Measurements from ENCODE around the gene METTL4.
A peak's percentile ranks its signal among the peaks of the same experiment; 100 is the strongest.

The METTL4 gene, protein sequence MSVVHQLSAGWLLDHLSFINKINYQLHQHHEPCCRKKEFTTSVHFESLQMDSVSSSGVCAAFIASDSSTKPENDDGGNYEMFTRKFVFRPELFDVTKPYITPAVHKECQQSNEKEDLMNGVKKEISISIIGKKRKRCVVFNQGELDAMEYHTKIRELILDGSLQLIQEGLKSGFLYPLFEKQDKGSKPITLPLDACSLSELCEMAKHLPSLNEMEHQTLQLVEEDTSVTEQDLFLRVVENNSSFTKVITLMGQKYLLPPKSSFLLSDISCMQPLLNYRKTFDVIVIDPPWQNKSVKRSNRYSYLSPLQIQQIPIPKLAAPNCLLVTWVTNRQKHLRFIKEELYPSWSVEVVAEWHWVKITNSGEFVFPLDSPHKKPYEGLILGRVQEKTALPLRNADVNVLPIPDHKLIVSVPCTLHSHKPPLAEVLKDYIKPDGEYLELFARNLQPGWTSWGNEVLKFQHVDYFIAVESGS

DNA sequence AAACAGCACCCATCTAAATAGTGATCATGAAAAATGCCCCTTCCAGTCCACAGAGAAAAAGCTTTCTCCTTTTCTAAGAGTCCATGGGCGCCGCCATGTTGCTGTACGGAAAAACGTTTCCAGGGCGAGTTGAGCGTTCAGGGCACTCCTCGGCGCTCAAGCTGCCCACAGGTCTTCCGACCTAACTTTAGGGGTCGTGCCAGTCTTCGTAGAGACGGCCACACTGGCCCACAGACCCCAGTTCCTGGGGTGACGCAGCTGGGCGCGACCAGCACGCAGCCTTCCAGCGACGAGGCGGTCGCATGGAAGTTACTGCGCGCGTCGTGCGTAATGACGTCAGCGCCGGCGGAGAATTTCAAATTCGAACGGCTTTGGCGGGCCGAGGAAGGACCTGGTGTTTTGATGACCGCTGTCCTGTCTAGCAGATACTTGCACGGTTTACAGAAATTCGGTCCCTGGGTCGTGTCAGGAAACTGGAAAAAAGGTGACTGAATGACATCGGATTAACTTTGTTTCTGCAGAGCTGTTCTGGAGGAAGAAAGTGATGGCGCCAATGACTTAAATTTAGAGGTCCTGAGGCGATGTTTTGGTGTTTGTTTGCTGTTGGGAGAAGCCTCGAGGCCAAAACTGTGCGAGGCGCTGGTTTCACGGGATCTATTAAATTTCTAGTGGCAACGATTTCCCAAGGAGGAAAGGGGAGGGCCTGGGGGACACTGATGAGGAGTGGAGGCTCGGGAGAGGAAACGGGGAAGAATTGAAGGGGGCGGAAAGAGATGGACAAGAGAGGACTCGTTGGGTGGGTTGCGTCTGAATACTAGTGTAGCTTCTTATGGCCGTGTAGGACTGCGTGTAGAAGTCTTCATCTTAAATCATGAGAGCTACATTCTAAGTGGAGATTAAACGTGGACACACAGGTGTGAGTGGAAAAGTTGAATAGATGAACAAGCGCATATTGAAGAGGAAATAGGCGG is at the start of gene METTL4, which contains the start of gene NDC80:
TSS of gene METTL4 (minus strand) at position 306 of the 971 bp plus-strand sequence. CDS start 4,289 bp downstream, outside the sequence.
TSS of gene NDC80 (plus strand) at position 358 of the 971 bp plus-strand sequence. CDS start 1,429 bp downstream, outside the sequence.
- DNase-seq: peak; percentile 81 to 82

DNA sequence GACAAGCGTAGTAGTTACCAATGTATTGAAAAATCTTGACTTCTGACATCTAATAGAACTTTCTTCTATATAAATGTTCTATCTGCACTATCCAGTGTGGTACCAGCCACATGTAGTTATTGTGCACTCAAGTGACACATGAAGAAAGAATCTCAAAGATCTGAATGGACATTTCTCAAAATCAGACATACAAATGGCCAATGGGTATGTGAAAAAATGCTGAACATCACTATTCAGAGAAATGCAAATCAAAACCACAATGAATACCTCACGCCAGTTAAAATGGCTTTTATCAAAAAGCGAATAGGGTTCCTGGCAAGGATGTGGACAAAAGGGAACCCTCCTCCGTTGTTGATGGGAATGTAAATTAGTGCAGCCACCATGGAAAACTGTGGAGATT is 46.7 kb upstream of the METTL4 start:
- DNase-seq: no peak

DNA sequence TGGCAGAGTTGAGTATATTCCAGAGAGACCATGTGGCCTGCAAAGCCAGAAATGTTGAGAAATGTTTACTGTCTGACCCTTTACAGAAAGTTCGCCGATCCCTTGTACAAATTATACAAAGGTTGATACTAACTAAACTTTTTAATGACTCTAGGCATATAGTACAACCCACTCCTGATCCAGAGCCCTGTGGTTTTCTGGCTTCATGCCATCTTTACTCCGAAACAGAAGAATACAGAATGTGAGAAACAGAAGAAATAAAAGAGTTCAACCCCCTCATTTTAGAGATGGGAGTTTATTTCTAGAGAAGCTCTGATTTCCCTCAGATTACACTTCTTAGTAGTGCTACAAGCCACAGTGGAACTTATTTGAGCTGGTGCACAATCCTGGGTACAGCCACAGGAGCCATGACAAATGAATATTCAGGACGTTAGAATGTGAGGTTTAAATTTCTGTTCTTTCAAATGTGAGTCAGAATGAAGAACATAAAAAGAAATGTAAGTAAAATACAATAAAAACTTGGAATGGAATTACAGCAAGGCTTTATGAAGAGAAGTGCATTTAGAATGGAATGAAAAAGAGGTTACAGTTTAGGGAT is 46.2 kb upstream of the METTL4 start:
- DNase-seq: no peak

DNA sequence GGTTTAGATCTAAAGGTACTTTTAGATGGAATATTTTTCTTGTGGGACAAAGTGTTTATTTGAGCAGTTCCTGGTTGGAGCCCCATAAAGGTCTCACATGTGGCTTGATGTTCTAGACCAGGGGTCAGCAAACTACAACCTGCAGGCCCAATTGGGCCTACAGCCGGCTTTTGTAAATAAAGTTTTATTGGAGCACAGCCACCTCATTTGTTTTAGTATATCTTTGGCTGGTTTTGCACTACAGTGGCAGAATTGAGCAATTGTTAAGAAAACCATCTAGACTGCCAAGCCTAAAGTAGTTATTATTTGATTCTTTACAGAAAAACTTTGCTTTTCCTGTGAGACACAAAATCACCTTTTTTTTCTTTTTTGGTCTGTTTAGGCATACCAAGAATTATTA is 41.7 kb upstream of the METTL4 start:
- DNase-seq: no peak

DNA sequence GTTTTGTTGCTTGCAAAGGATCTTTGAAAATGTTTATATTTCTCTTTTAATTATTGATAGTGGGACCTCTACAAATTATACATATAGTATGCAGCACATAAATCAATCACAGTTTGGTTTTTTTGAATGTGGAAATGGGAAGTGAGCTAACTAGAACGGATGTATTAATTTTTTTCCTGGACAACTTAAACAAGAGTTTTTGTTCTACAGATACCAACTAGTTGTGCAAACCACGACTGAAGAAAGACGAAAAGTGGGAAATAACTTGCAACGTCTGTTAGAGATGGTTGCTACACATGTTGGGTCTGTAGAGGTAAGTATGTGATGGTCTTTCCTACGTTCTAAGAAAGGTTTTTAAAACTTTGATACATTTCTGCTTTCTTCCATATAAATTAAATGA is 39.2 kb upstream of the METTL4 start:
- no peak for DNase-seq

DNA sequence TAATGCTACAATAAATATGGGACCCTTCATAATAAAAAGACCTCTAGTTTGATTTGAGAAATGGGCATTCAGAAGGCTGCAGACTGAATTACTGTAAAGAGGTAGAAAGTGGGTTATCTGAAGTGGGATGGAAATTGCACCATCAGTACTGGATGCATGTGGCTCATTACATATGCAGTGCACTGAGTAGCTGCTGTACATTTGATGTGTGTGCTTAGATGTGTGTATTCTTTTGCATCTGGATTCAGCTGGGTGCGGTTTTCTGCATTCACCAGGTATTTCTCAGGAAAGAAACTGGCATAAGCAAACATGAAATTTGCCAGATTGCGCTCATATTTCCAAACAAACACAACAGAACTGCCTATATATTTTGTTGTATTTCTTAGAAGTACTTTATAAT is 38.3 kb upstream of the METTL4 start:
- DNase-seq: no peak

DNA sequence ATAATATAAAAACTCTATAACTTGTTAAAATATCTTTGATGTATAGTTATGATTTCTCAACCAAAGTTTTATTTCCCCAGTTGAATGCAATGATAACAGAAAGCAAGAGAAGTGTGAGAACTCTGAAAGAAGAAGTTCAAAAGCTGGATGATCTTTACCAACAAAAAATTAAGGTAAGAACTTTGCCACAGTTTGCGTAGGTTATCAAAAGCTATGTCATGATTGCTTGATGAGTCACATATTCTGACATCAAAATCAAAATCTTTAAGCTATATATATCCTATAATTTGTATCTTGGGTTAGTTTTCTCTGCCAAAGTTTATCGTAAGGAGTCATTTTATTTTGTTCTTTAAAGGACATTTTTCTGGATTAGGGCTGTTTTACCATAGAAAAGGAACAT is 35.0 kb upstream of the METTL4 start:
- DNase-seq: no peak

DNA sequence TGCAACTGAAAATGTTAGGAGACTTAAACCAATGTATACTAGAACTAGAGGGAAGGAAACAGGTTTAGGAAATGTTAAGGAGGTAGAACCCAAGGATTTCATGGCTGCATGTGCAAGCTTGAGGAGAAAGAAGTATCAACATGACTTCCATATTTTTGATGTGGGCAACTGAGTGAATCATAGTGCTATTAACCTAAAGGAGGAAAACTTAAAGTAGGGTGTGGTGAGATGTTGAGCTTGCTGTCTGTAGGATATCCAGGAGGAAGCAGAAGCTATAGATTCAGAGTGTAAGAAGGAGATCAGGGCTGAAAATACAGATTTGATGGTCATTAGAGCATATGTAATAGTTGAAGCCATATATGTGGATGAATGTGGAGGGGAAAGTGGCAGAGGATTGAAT is 31.5 kb upstream of the METTL4 start:
- no peak for DNase-seq

DNA sequence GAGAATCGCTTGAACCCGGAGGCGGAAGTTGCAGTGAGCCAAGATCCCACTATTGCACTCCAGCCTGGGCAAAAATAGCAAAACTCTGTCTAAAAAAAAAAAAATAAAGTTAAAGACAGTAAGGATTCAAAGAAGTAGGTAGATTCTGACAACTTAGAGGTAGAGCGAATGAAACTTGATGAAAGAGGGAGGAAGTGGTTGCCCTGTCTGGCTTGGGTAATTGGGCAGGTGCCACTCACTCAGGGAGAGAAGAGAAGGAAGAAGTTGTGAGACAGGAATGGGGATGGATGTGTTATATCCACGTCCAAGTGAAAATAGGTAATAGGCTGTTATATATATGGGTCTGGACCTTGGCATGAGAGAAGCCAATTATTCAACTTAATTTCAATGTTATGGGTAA is 26.3 kb upstream of the METTL4 start:
- no peak for DNase-seq

DNA sequence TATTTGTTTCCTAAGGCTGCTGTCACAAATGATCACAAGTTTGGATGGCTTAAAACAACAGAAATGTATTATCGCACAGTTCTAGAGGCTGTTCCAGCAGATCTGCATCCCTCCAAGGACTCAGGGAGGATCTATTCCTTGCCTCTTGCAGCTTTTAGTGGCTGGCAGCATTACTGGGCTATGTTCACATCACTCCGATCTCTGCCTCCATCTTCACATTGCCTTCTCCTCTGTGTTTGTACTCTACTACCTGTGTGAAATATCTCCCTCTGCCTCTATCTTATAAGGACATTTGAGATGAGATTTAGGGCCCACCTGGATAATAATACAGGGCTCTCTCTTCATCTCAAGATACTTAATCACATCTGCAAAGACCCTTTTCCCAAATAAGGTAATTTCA is 19.0 kb upstream of the METTL4 start:
- DNase-seq: no peak

DNA sequence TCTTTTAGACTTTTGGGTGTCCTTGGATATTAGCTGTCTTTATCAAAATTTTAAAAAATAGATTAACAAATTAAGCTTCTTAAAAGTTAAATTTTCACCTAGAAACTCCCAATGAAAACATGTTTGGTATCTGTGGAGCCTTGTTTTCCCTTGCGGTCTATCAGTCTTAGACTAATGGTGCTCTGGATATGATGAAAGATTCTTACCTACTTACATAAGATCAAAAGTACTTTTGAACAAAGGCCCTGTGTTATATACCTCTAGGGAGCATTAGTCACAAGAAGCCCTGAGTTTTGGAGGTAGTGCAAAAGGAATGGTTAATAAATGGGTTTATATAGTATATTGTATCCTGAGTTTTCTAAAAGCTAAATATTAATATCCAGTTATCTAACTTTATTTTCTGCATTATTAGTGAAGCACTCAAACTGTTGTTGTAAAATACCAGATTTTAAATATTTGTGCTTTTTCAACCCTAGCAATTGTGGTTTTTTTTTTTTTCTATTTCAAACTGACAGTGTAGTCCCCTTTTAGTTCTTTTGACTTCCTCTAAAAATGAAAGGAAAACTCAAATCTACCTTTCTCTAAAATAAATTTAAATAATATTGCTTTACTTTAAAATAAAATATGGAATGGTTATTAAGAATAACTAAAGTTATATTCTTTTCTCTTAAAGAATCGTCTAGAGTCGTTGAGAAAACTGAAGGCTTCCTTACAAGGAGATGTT is 18.2 kb upstream of the METTL4 start:
- DNase-seq: no peak

DNA sequence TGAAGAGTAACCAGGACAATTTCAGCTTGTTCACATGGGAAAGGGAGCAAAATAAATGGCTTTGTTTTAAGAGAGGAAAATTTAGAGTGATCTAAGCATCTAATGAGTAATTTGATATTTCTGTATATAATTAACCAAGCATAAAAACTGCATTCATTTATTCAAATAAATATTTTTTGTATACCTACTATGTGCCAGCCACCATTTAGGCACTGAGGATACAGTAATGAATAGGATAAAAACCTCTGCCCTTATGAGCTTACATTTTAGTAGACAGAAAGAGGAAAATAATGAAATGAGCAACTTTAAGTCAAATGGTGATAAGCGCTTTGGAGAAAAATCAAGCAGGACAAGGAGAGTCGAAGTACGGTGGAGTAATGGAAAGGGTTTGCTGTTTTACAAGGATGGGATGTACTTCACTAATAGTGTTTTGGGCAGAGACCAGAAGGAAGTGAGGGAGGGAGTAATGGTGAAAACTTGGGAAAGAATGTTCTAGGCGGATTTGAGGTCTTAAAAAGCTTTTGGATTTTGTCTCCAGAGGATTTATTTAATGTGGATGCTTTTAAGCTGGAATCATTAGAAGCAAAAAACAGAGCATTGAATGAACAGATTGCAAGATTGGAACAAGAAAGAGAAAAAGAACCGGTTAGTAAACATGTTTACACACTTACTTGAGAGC is 17.5 kb upstream of the METTL4 start:
- DNase-seq: no peak

DNA sequence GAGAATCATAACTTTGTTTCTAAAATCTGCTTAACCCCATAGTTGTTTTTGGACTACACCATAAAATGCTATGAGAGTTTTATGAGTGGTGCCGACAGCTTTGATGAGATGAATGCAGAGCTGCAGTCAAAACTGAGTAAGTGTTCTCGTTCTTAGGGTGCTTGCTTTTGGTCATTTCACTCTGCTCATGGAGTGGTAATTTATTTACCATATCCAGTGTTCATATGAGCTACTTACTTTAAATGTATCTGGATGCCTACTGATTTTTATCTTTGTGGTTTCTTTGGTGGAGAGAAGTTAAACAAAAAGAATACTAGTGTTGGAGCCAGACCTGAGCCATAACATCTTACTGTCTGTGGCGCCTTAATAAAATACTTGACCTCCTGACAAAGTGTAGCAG is 16.5 kb upstream of the METTL4 start:
- DNase-seq: no peak

DNA sequence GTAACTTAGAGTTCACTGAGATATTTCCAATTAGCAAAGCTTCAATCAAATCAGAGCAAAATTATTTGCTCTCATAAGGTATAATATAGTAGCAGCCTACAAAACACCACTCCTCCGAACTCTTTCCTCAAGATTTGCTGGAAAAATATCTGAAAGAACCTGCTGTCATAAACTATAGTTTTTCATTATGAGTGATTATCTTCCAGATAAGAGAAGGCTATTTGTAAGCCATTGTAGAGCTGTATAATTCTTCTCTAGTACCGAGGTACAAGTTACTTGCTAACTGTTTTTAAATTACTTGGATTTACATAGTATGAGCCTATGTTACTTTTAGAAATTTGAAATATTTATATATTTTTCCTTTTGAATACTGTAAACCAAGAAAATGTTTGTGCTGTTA is 2.1 kb upstream of the METTL4 start:
- DNase-seq: no peak

DNA sequence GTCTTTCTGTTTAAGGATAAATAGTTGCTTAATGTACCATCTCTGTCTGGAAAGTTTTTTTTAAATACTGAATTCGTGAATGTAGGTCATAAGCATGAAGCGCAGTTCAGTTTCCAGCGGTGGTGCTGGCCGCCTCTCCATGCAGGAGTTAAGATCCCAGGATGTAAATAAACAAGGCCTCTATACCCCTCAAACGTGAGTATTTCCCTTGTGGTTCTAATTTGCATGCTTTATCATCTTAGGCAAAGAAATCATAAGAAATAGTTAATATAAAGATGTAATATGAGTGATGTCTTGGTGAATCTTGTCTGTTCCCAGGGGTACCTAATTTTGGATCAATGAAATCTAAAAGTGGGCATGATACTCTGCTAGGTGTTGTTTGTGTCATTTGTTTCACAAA is 1.6 kb upstream of the METTL4 start:
- no peak for DNase-seq

DNA sequence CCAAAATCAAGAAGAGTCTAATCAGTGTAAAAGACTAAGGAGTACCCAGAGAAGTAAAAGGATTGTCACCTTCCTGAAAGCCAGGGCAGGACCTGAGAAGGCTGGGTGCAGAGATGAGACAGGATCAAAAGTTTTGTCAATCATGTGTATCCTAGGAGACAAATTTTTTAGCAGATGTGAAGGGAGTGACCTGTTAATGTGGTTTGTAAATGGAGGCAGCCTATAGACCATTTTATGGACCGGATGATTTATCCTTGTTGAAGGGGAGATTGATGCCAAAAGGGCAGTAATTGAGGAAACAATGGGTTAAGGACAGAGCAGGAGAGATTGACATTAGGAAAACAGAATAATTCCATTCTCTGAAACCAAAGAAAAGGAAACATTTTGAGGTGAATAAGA is 865 bp upstream of the METTL4 start:
- no peak for DNase-seq

DNA sequence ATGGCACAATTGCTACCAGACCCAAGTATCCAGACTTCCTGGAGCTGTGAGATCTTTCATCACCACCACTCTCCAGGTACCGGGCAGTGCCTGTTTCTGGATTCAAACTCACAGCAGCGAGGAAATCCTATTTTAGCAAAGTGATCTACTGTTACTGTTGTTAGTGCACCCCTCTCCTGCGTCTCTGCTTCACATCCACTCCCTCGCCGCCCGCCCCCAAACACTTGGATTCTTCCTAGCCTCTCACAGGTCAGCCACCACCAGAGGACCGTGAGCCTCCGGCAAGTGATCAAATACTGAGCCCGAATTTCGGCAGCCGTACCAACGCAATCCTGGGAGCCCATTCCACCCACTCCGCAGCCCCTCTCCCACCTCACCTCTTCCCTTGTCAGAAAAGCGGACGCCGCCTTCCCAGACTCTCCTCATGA is 519 bp downstream of the METTL4 start:
- DNase-seq: peak; percentile 43 to 49

DNA sequence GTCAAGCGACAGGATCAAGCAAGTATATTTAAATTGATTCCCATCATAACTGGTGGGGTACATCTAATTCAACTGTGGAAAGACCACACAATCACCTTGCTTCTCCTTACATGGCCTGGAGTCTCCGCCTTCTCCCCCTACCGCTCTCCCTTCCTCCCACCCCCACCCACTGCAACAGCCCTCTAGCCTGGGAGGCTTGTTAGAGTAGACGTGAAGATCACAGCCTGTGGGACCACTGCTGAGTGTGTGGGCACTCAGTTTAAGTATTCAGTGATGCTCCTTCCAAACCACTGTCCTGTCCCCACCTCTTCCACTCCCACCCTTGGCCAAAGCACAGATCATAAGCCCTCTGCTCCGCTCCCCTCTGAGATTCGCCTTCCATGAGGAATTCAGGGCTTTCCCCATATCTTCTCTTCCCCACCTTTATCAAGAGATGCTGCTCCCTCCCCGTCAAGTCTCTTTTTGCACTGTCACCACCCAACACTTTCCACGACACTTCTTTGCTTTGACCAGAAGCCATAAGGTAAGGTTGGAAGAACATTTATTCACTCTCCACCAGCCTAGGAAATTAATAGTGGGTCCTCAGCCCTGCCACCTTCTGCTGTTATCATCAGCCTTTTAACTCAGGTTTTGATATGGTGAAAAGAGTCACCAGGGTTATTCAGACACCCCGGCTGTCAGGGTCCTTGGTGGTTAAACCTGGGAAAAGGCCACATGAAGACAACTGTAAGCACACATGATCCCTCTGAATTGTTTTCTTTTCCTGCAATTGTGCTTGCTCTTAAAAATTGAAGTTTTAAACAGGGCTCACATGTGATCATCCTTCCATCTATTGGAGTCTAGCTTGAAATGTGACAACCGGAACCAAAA is 1.7 kb downstream of the METTL4 start:
- no peak for DNase-seq

DNA sequence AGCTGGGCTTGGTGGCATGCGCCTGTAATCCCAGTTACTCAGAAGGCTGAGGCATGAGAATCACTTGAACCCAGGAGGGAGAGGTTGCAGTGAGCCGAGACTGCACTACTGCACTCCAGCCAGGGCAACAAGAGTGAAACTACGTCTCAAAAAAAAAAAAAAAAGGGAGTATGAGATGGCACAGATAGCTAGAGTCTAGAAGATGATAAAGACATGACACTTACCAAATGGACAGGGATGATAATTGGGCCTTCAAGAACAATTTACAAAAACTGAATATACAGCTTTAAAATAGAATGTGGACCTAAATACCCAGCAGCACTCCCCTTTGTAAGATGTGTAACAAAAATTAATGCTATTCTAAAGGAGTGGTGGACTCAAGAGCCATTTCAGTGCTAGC is 2.7 kb downstream of the METTL4 start:
- no peak for DNase-seq

DNA sequence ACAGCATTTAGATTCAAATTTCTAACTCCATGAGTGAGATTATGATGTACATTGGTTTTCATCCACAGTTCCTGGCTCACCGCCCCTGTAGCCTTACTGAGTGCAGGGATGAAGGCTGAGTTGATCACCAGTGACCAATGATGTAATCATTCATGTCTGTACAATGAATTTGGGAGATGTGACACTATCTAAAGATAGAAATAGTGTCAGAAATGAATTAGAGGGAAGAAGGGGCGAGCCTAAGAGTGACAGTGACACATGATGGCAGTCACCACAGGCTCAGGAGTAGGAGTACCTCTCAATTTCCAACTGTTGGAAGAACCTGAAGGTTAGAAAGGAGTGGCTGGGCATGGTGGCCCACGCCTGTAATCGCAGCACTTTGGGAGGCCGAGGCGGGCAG is 3.2 kb downstream of the METTL4 start:
- DNase-seq: no peak

DNA sequence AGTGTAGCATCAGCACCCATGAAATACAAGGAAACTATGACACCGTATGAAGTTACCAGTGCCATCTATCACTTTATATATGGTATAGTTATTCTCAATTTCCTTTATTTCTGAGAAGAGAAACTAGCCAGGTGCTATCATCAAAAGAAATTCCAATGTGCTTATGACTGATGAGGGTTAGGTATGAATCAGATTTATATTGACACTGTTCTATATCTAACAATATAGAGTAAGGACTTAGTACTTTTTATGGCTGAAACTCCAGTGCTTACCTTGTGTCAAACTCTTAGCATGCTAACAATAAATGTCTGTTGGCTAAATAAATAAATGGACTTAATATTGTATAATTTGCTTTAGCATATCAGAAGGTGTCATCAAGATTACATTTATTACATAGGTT is 6.9 kb downstream of the METTL4 start:
- DNase-seq: no peak

Measured in stimulated activated CD4-positive, alpha-beta T cell treated with anti-CD3 and anti-CD28 coated beads, Interleukin-2, amount 100 ng/mL, for 48 hours (primary cell).